ENCODE measurements around the gene ZBTB18. TPM values are rescaled to one million over a fixed set of nuclear protein-coding genes. Genes with fewer than 3 reads are reported as not detected.

The ZBTB18 gene
- total RNA-seq, 1 donor from 2014 or later, result 213 TPM

DNA sequence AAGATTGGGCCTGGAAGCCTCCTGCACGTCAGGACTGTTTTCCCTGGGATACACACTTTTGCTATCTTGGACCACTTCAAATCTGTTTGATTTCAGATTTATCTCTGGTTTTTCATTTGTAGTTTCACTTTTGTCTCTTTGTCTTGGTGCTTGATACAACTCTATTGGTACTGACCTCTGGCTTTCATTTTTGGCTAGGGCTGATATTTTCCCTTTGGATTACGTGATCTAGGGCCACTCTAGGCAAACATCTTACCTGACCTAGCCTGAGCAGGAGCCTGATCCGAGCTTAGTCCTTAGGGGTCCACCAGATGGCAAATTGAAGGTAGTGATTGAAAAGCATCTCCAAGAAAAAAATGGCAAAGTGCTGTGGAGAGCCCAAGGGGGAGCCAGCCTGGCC, 39.6 kb downstream of the ZBTB18 start:
- Mint-ChIP-seq H3K27ac (ENCODE audit: unreplicated experiment) (no peak overlapping the region), H3K27me3 (ENCODE audit: unreplicated experiment) (peaks cover 1% of the 10 kb centered on the region), H3K9me3 (ENCODE audit: unreplicated experiment) (no peaks in the 10 kb centered on the region), H3K4me1 (ENCODE audit: low read depth, unreplicated experiment) (peaks cover 3% of the 10 kb centered on the region), H3K36me3 (ENCODE audit: unreplicated experiment) (peaks cover 13% of the 10 kb centered on the region), H3K4me3 (ENCODE audit: unreplicated experiment) (no peak overlapping the region)
- TF ChIP-seq, protein P1, sequence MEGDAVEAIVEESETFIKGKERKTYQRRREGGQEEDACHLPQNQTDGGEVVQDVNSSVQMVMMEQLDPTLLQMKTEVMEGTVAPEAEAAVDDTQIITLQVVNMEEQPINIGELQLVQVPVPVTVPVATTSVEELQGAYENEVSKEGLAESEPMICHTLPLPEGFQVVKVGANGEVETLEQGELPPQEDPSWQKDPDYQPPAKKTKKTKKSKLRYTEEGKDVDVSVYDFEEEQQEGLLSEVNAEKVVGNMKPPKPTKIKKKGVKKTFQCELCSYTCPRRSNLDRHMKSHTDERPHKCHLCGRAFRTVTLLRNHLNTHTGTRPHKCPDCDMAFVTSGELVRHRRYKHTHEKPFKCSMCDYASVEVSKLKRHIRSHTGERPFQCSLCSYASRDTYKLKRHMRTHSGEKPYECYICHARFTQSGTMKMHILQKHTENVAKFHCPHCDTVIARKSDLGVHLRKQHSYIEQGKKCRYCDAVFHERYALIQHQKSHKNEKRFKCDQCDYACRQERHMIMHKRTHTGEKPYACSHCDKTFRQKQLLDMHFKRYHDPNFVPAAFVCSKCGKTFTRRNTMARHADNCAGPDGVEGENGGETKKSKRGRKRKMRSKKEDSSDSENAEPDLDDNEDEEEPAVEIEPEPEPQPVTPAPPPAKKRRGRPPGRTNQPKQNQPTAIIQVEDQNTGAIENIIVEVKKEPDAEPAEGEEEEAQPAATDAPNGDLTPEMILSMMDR (IDR thresholded peaks at IDR 0.05; ENCODE audit: partially characterized antibody, unreplicated experiment), result no peak
- DNase-seq, result no peak

- no peak overlapping the region for H3K27ac Mint-ChIP-seq (ENCODE audit: unreplicated experiment)
- peaks cover 3% of the 10 kb centered on the region for H3K4me1 Mint-ChIP-seq (ENCODE audit: low read depth, unreplicated experiment)
- H3K4me3 Mint-ChIP-seq (ENCODE audit: unreplicated experiment), result no peak overlapping the region
- DNase-seq, result no peak
- TF ChIP-seq, protein P1 (IDR thresholded peaks at IDR 0.05; ENCODE audit: partially characterized antibody, unreplicated experiment), result no peak
- H3K9me3 Mint-ChIP-seq (ENCODE audit: unreplicated experiment), result no peaks in the 10 kb centered on the region
- H3K27me3 Mint-ChIP-seq (ENCODE audit: unreplicated experiment), result peaks cover 1% of the 10 kb centered on the region
- no peaks in the 10 kb centered on the region for H3K36me3 Mint-ChIP-seq (ENCODE audit: unreplicated experiment)
Measured at GRCh38 chr1:244092293-244092963, 41.3 kb downstream of the ZBTB18 start.

DNA sequence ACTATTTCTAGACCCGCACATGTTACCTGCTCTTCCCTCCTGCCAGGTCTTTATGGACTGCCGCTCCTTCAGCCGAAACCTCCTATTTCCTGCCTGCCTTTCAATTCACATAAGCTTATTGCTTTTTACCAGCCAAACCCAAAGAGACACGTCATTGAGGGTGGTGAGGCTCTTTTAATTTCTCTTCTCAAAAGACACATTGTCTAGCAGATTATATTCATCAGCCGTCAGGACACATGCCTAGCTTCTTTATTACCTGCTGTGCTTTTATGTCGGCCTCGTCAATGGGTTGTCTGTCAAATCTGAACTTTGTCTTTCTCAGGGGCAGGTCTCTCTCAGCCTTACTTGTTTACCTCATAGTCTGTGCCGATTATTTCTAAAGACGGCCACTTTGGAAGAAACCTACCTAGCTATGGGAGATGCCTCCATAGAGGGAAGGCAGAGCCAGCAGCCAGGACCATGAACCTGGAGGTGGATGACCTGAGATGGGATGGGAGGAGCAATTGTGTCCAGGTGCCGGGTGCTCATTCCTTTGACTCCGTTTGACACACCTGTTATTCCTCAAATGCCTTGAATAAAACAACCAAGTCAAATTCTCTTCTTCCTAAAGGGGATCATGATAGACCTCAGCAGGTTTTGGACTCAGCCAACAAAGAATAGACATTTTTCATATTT, 42.0 kb downstream of the ZBTB18 start:
- no peak overlapping the region for H3K27ac Mint-ChIP-seq (ENCODE audit: unreplicated experiment)
- peaks cover 3% of the 10 kb centered on the region for H3K4me1 Mint-ChIP-seq (ENCODE audit: low read depth, unreplicated experiment)
- no peak overlapping the region for H3K4me3 Mint-ChIP-seq (ENCODE audit: unreplicated experiment)
- TF ChIP-seq, protein P1 (IDR thresholded peaks at IDR 0.05; ENCODE audit: partially characterized antibody, unreplicated experiment), result no peak
- H3K27me3 Mint-ChIP-seq (ENCODE audit: unreplicated experiment), result no peaks in the 10 kb centered on the region
- no peaks in the 10 kb centered on the region for H3K9me3 Mint-ChIP-seq (ENCODE audit: unreplicated experiment)
- no peak for DNase-seq
- no peaks in the 10 kb centered on the region for H3K36me3 Mint-ChIP-seq (ENCODE audit: unreplicated experiment)

- DNase-seq, result no peak
- no peaks in the 10 kb centered on the region for H3K9me3 Mint-ChIP-seq (ENCODE audit: unreplicated experiment)
- H3K36me3 Mint-ChIP-seq (ENCODE audit: unreplicated experiment), result peaks cover 5% of the 10 kb centered on the region
- TF ChIP-seq, protein P1 (IDR thresholded peaks at IDR 0.05; ENCODE audit: partially characterized antibody, unreplicated experiment), result no peak
- peaks cover 2% of the 10 kb centered on the region for H3K27me3 Mint-ChIP-seq (ENCODE audit: unreplicated experiment)
- H3K27ac Mint-ChIP-seq (ENCODE audit: unreplicated experiment), result no peak overlapping the region
- H3K4me1 Mint-ChIP-seq (ENCODE audit: low read depth, unreplicated experiment), result peaks cover 3% of the 10 kb centered on the region
- H3K4me3 Mint-ChIP-seq (ENCODE audit: unreplicated experiment), result no peak overlapping the region
Measured at GRCh38 chr1:244094880-244095528, 43.9 kb downstream of the ZBTB18 start.

DNA sequence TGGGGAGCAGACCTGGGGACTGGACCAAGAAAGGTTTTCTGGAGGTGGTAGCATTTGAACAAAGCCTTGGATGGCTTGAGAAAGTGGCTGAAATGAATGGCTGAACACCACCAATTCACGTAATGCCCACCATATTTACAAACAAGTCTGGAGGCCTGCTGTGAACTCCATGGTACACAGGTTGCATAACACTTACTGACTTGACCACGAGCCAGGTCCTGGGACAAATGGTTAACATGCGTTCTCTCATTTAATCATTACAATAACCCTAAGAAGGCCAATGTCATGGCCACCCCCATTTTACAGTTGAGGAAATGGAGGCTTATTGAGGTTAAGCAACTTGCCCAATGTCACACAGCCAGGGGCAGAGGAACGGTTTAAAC, 44.4 kb downstream of the ZBTB18 start:
- TF ChIP-seq, protein P1 (IDR thresholded peaks at IDR 0.05; ENCODE audit: partially characterized antibody, unreplicated experiment), result no peak
- peaks cover 5% of the 10 kb centered on the region for H3K36me3 Mint-ChIP-seq (ENCODE audit: unreplicated experiment)
- no peak overlapping the region for H3K4me3 Mint-ChIP-seq (ENCODE audit: unreplicated experiment)
- H3K27me3 Mint-ChIP-seq (ENCODE audit: unreplicated experiment), result peaks cover 2% of the 10 kb centered on the region
- H3K4me1 Mint-ChIP-seq (ENCODE audit: low read depth, unreplicated experiment), result peaks cover 3% of the 10 kb centered on the region
- H3K27ac Mint-ChIP-seq (ENCODE audit: unreplicated experiment), result no peak overlapping the region
- DNase-seq, result no peak
- H3K9me3 Mint-ChIP-seq (ENCODE audit: unreplicated experiment), result no peaks in the 10 kb centered on the region

Measured in glutamatergic neuron (in vitro differentiated cells).